K562 (cell line): ENCODE results near the gene CACNA1E. TPM values are rescaled to one million over a fixed set of nuclear protein-coding genes. Genes with fewer than 3 reads are reported as not detected.

Source experiments
- BACH1 ChIP-seq: fragments of 200-800 bp; sonication (Bioruptor generic); IDR thresholded peaks from 2 replicates; pipeline ENCODE4 v1.6.1; 2016; ENCODE audit warnings: missing genetic modification characterization, missing compliant biosample characterization
- BMI1 ChIP-seq: fragments of 150-350 bp; IDR thresholded peaks from 2 replicates; pipeline ENCODE4 v1.6.1; 2014; ENCODE audit warnings: low read length
- CEBPB ChIP-seq: fragments of 450-650 bp; IDR thresholded peaks from 2 replicates; pipeline ENCODE4 v1.6.1; 2016; ENCODE audit warnings: missing genetic modification characterization, missing compliant biosample characterization
- LARP7 ChIP-seq: fragments of 450-650 bp; IDR thresholded peaks from 2 replicates; pipeline ENCODE4 v1.6.1; 2016
- LEF1 ChIP-seq: fragments of 450-650 bp; IDR thresholded peaks from 2 replicates; pipeline ENCODE4 v1.6.1; 2016; ENCODE audit warnings: mild to moderate bottlenecking
- PHB ChIP-seq: fragments of 250-450 bp; sonication (Bioruptor Pico); IDR thresholded peaks from 2 replicates; pipeline ENCODE4 v1.5.0; 2021
- POLR2G ChIP-seq: fragments of 200-400 bp; formaldehyde crosslinking; IDR thresholded peaks from 2 replicates; pipeline ENCODE4 v1.6.1; 2017; ENCODE audit warnings: low read depth, mild to moderate bottlenecking, antibody characterized with exemption, low read length, moderate library complexity
- ZNF324 ChIP-seq: fragments of 250-450 bp; sonication (Bioruptor Pico); IDR thresholded peaks from 2 replicates; pipeline ENCODE4 v1.4.0; 2020; ENCODE audit warnings: mild to moderate bottlenecking
- ZNF785 ChIP-seq: fragments of 250-450 bp; sonication (Bioruptor Pico); IDR thresholded peaks from 2 replicates; pipeline ENCODE4 v1.4.0; 2020; ENCODE audit warnings: mild to moderate bottlenecking
- polyA plus RNA-seq, 8 experiments: library from polyadenylated mRNA; depleted of rRNA in 4 of 8; stranded (reverse) in 5 of 8; unstranded in 3 of 8; fragments of >200 nt; fragmentation: Nextera tagmentation in 2 of 8; fragmentation: Illumina TruSeq in 1 of 8; extraction: Ambion mirVana in 2 of 8; extraction: Trizol in 1 of 8; gene quantifications; 2 replicates each; pipeline versions ENCODE4 v1.2.1 to v1.2.3, GENCODE V29; 2011 to 2014; ENCODE audit warnings: inconsistent platforms in 1 of 8, missing spikeins in 1 of 8
- total RNA-seq, 7 experiments: library from RNA; depleted of rRNA in 6 of 7; stranded (reverse); fragments of >200 nt in 6 of 7; fragmentation: Illumina TruSeq in 2 of 7; extraction: Trizol in 2 of 7; gene quantifications; 2 replicates each; pipeline versions ENCODE4 v1.2.1 to v1.2.3, GENCODE V29; 2011 to 2021; ENCODE audit warnings: low replicate concordance in 1 of 7
- TF ChIP-seq, protein P1 (sequence below): fragments of 450-650 bp; IDR thresholded peaks from 2 replicates; pipeline ENCODE4 v1.6.1; 2016; ENCODE audit warnings: mild to moderate bottlenecking, moderate library complexity
- TF ChIP-seq, protein P2 (sequence below): fragments of 250-450 bp; sonication (Bioruptor Pico); IDR thresholded peaks from 2 replicates; pipeline ENCODE4 v1.5.0; 2021; ENCODE audit warnings: mild to moderate bottlenecking, moderate library complexity

Gene CACNA1E
- total and polyA plus RNA-seq, 9 of the 15 experiments (the other 6 are each of a cell fraction or from before 2014, with no cell fraction given), result under 0.01 to 0.04 TPM; not detected in 7

DNA sequence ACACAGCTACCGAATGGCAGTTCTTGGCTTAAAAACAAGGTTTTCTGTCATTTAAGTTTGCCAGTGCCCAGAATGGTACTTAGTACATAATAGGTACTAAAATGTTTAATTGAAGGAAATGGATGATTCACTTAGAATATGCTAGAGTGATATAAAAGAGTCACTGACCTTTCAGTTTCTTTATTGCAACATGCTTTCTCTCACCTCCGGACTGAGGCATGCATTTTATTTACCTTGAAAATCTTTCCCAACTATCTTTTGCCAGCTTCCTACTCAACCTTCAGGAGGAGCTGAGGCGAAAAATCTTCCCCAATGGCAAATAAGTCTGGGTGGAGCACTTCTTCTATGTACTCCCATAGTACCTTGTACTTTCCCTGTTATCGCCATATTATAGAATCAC lies 333.3 kb downstream of the CACNA1E start (continued):
- TF ChIP-seq, protein P1, sequence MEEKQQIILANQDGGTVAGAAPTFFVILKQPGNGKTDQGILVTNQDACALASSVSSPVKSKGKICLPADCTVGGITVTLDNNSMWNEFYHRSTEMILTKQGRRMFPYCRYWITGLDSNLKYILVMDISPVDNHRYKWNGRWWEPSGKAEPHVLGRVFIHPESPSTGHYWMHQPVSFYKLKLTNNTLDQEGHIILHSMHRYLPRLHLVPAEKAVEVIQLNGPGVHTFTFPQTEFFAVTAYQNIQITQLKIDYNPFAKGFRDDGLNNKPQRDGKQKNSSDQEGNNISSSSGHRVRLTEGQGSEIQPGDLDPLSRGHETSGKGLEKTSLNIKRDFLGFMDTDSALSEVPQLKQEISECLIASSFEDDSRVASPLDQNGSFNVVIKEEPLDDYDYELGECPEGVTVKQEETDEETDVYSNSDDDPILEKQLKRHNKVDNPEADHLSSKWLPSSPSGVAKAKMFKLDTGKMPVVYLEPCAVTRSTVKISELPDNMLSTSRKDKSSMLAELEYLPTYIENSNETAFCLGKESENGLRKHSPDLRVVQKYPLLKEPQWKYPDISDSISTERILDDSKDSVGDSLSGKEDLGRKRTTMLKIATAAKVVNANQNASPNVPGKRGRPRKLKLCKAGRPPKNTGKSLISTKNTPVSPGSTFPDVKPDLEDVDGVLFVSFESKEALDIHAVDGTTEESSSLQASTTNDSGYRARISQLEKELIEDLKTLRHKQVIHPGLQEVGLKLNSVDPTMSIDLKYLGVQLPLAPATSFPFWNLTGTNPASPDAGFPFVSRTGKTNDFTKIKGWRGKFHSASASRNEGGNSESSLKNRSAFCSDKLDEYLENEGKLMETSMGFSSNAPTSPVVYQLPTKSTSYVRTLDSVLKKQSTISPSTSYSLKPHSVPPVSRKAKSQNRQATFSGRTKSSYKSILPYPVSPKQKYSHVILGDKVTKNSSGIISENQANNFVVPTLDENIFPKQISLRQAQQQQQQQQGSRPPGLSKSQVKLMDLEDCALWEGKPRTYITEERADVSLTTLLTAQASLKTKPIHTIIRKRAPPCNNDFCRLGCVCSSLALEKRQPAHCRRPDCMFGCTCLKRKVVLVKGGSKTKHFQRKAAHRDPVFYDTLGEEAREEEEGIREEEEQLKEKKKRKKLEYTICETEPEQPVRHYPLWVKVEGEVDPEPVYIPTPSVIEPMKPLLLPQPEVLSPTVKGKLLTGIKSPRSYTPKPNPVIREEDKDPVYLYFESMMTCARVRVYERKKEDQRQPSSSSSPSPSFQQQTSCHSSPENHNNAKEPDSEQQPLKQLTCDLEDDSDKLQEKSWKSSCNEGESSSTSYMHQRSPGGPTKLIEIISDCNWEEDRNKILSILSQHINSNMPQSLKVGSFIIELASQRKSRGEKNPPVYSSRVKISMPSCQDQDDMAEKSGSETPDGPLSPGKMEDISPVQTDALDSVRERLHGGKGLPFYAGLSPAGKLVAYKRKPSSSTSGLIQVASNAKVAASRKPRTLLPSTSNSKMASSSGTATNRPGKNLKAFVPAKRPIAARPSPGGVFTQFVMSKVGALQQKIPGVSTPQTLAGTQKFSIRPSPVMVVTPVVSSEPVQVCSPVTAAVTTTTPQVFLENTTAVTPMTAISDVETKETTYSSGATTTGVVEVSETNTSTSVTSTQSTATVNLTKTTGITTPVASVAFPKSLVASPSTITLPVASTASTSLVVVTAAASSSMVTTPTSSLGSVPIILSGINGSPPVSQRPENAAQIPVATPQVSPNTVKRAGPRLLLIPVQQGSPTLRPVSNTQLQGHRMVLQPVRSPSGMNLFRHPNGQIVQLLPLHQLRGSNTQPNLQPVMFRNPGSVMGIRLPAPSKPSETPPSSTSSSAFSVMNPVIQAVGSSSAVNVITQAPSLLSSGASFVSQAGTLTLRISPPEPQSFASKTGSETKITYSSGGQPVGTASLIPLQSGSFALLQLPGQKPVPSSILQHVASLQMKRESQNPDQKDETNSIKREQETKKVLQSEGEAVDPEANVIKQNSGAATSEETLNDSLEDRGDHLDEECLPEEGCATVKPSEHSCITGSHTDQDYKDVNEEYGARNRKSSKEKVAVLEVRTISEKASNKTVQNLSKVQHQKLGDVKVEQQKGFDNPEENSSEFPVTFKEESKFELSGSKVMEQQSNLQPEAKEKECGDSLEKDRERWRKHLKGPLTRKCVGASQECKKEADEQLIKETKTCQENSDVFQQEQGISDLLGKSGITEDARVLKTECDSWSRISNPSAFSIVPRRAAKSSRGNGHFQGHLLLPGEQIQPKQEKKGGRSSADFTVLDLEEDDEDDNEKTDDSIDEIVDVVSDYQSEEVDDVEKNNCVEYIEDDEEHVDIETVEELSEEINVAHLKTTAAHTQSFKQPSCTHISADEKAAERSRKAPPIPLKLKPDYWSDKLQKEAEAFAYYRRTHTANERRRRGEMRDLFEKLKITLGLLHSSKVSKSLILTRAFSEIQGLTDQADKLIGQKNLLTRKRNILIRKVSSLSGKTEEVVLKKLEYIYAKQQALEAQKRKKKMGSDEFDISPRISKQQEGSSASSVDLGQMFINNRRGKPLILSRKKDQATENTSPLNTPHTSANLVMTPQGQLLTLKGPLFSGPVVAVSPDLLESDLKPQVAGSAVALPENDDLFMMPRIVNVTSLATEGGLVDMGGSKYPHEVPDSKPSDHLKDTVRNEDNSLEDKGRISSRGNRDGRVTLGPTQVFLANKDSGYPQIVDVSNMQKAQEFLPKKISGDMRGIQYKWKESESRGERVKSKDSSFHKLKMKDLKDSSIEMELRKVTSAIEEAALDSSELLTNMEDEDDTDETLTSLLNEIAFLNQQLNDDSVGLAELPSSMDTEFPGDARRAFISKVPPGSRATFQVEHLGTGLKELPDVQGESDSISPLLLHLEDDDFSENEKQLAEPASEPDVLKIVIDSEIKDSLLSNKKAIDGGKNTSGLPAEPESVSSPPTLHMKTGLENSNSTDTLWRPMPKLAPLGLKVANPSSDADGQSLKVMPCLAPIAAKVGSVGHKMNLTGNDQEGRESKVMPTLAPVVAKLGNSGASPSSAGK, result no peak
- TF ChIP-seq BACH1 (tag), result no peak
- no peak for TF ChIP-seq ZNF785 (CRISPR knock-in tag)
- no peak for TF ChIP-seq LARP7
- no peak for TF ChIP-seq LEF1
- TF ChIP-seq BMI1, result no peak
- no peak for TF ChIP-seq ZNF324 (CRISPR knock-in tag)
- TF ChIP-seq, protein P2, sequence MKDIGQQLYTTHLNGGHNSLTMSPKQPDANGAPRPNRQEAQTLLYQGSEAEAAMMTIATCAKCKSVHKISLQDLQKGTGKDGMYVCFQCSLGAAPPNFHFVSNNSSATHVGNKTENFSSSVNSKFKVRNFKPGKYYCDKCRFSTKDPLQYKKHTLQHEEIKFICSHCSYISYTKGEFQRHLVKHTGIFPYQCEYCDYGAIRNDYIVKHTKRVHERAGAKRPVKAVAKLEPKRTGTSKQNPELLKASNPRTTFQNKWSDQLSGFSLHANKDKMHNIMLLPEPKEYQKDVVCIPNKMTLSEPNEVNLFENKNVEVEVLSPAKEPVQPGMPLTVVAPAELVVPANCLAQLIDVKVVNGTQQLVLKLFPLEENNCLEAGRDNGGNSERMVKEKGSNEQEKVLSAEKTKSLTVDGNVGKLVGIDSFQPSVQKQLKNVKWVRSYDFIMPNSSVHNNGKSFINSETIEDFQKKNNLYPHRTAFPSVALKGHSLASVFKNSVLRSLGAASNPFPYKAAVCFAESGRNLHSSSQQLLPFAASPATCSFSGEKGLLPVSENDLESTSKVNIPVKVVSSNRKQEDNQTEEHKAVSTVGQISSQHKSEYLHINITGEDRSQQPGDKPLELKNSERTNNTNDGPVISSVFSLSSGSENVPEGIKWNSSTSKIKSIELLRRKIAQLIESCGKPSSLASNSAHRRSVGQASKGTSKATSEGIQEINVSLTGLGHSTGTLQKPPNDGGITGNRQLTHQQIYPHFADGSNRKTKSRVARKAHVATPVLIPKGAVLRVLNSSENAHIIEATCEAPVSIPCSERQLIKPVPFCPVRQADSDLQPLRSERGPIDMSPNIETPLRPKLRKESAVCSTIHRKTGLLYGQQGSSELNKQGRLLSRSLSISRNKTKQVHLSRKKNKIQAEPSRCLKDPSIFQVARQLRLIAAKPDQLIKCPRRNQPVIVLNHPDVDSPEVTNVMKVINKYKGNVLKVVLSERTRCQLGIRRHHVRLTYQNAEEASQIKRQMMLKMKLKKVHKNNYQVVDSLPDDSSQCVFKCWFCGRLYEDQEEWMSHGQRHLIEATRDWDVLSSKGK (CRISPR knock-in tag), result no peak
- TF ChIP-seq POLR2G, result no peak
- no peak for TF ChIP-seq PHB (CRISPR knock-in tag)
- TF ChIP-seq CEBPB (tag), result no peak
